ENCODE results near the gene SUPT20HL1. TPM values are rescaled to one million over a fixed set of nuclear protein-coding genes. Genes with fewer than 3 reads are reported as not detected.
"Not testable (repeated sequence)": the region's sequence is repeated elsewhere in the genome, so short reads cannot be mapped to it uniquely, and the experiment has no call there.

The SUPT20HL1 gene
- polyA plus RNA-seq: 0.10 TPM
- long read RNA-seq, donor 1: 0 reads
- long read RNA-seq, donor 2: 0 reads
- long read RNA-seq, donor 3: 0 reads
- long read RNA-seq, donor 4: 0 reads
- long read RNA-seq, donor 5: 0 reads
- long read RNA-seq, donor 6: 0 reads
- long read RNA-seq, donor 7: 0 reads
- long read RNA-seq, donor 8: 0 reads
- long read RNA-seq, donor 9: 0 reads
- long read RNA-seq, donor 10: 0 reads
- long read RNA-seq, donor 11: 0 reads

- H3K4me3 ChIP-seq (ENCODE audit: low read length): no peak within 1 kb of the TSS
- H3K4me1 ChIP-seq (ENCODE audit: control insufficient read depth, insufficient read depth, low read length): no peaks in the 10 kb centered on the region
- no peaks in the 10 kb centered on the region for H3K27me3 ChIP-seq (ENCODE audit: control insufficient read depth, insufficient read depth, low read length)
- WGBS (ENCODE audit: insufficient coverage, low lambda C conversion rate): no CpG with 5 or more reads among the region's 3 CpGs
- H3K36me3 ChIP-seq (ENCODE audit: control insufficient read depth, insufficient read depth, low read length): no peaks in the 10 kb centered on the region
- DNase-seq: no peak
- no peak within 1 kb of the TSS for H3K27ac ChIP-seq (ENCODE audit: low read length)
- H3K9me3 ChIP-seq (ENCODE audit: control insufficient read depth, low read depth, low read length): no peaks in the 10 kb centered on the region
Observed at GRCh38 chrX:24360272-24360671, at the start of gene SUPT20HL1. SUPT20HL1 (plus strand) TSS chrX:24360639; CDS start chrX:24362761, 2,122 bp downstream.

GRCh38 chrX:24310916-24311315 is 49.5 kb upstream of the SUPT20HL1 start:
- H3K27ac ChIP-seq (ENCODE audit: low read length); H3K27me3 ChIP-seq (ENCODE audit: control insufficient read depth, insufficient read depth, low read length); H3K9me3 ChIP-seq (ENCODE audit: control insufficient read depth, low read depth, low read length); H3K4me1 ChIP-seq (ENCODE audit: control insufficient read depth, insufficient read depth, low read length); H3K4me3 ChIP-seq (ENCODE audit: low read length); DNase-seq; H3K36me3 ChIP-seq (ENCODE audit: control insufficient read depth, insufficient read depth, low read length): not testable (repeated sequence)
- no CpG with 5 or more reads among the region's 3 CpGs for WGBS (ENCODE audit: insufficient coverage, low lambda C conversion rate)

GRCh38 chrX:24311507-24312248 is 48.8 kb upstream of the SUPT20HL1 start:
- not testable (repeated sequence) for H3K4me3 ChIP-seq (ENCODE audit: low read length); H3K27ac ChIP-seq (ENCODE audit: low read length); H3K27me3 ChIP-seq (ENCODE audit: control insufficient read depth, insufficient read depth, low read length); H3K4me1 ChIP-seq (ENCODE audit: control insufficient read depth, insufficient read depth, low read length); H3K9me3 ChIP-seq (ENCODE audit: control insufficient read depth, low read depth, low read length); DNase-seq; H3K36me3 ChIP-seq (ENCODE audit: control insufficient read depth, insufficient read depth, low read length)
- no CpG with 5 or more reads among the region's 22 CpGs for WGBS (ENCODE audit: insufficient coverage, low lambda C conversion rate)

GRCh38 chrX:24312249-24312607 is 48.2 kb upstream of the SUPT20HL1 start:
- H3K27ac ChIP-seq (ENCODE audit: low read length); H3K4me1 ChIP-seq (ENCODE audit: control insufficient read depth, insufficient read depth, low read length); H3K36me3 ChIP-seq (ENCODE audit: control insufficient read depth, insufficient read depth, low read length); DNase-seq; H3K4me3 ChIP-seq (ENCODE audit: low read length); H3K9me3 ChIP-seq (ENCODE audit: control insufficient read depth, low read depth, low read length); H3K27me3 ChIP-seq (ENCODE audit: control insufficient read depth, insufficient read depth, low read length): not testable (repeated sequence)
- WGBS (ENCODE audit: insufficient coverage, low lambda C conversion rate): no CpG with 5 or more reads among the region's 6 CpGs

- Histone ChIP-seq H3K9me3 (ENCODE audit: control insufficient read depth, low read depth, low read length) (peaks cover 2% of the 10 kb centered on the region), H3K27me3 (ENCODE audit: control insufficient read depth, insufficient read depth, low read length) (no peaks in the 10 kb centered on the region), H3K4me3 (ENCODE audit: low read length) (no peak within 1 kb of the TSS), H3K4me1 (ENCODE audit: control insufficient read depth, insufficient read depth, low read length) (no peaks in the 10 kb centered on the region), H3K27ac (ENCODE audit: low read length) (no peak within 1 kb of the TSS), H3K36me3 (ENCODE audit: control insufficient read depth, insufficient read depth, low read length) (no peaks in the 10 kb centered on the region)
- DNase-seq: no peak
- no CpG with 5 or more reads among the region's 39 CpGs for whole genome bisulfite sequencing (ENCODE audit: insufficient coverage, low lambda C conversion rate)
Observed at GRCh38 chrX:24314019-24314635, 46.3 kb upstream of the SUPT20HL1 start, which contains the start of gene SUPT20HL2. SUPT20HL2 (minus strand) TSS chrX:24314069; CDS start chrX:24313315, 754 bp downstream.

GRCh38 chrX:24316111-24316510 is 44.3 kb upstream of the SUPT20HL1 start:
- Histone ChIP-seq H3K27ac (ENCODE audit: low read length) (no peak overlapping the region), H3K4me3 (ENCODE audit: low read length) (no peak overlapping the region), H3K36me3 (ENCODE audit: control insufficient read depth, insufficient read depth, low read length) (no peaks in the 10 kb centered on the region), H3K9me3 (ENCODE audit: control insufficient read depth, low read depth, low read length) (peaks cover 2% of the 10 kb centered on the region), H3K27me3 (ENCODE audit: control insufficient read depth, insufficient read depth, low read length) (no peaks in the 10 kb centered on the region), H3K4me1 (ENCODE audit: control insufficient read depth, insufficient read depth, low read length) (no peaks in the 10 kb centered on the region)
- no CpG with 5 or more reads among the region's 1 CpG for WGBS (ENCODE audit: insufficient coverage, low lambda C conversion rate)
- DNase-seq: no peak

- Histone ChIP-seq H3K36me3 (ENCODE audit: control insufficient read depth, insufficient read depth, low read length) (no peaks in the 10 kb centered on the region), H3K27me3 (ENCODE audit: control insufficient read depth, insufficient read depth, low read length) (no peaks in the 10 kb centered on the region), H3K9me3 (ENCODE audit: control insufficient read depth, low read depth, low read length) (peaks cover 2% of the 10 kb centered on the region), H3K4me3 (ENCODE audit: low read length) (no peak overlapping the region), H3K4me1 (ENCODE audit: control insufficient read depth, insufficient read depth, low read length) (no peaks in the 10 kb centered on the region), H3K27ac (ENCODE audit: low read length) (no peak overlapping the region)
- 60% methylated on average over 1 of the region's 1 CpG for WGBS (ENCODE audit: insufficient coverage, low lambda C conversion rate)
- no peak for DNase-seq
Observed at GRCh38 chrX:24317567-24317966, 42.9 kb upstream of the SUPT20HL1 start.

GRCh38 chrX:24321741-24322395 is 38.6 kb upstream of the SUPT20HL1 start:
- Histone ChIP-seq H3K4me1 (ENCODE audit: control insufficient read depth, insufficient read depth, low read length) (no peaks in the 10 kb centered on the region), H3K4me3 (ENCODE audit: low read length) (no peak overlapping the region), H3K36me3 (ENCODE audit: control insufficient read depth, insufficient read depth, low read length) (no peaks in the 10 kb centered on the region), H3K27me3 (ENCODE audit: control insufficient read depth, insufficient read depth, low read length) (no peaks in the 10 kb centered on the region), H3K27ac (ENCODE audit: low read length) (no peak overlapping the region), H3K9me3 (ENCODE audit: control insufficient read depth, low read depth, low read length) (no peaks in the 10 kb centered on the region)
- DNase-seq: no peak
- WGBS (ENCODE audit: insufficient coverage, low lambda C conversion rate): no CpG with 5 or more reads among the region's 4 CpGs

- WGBS (ENCODE audit: insufficient coverage, low lambda C conversion rate): no CpG with 5 or more reads among the region's 1 CpG
- DNase-seq: no peak
- no peaks in the 10 kb centered on the region for H3K36me3 ChIP-seq (ENCODE audit: control insufficient read depth, insufficient read depth, low read length)
- H3K27ac ChIP-seq (ENCODE audit: low read length): no peak overlapping the region
- no peak overlapping the region for H3K4me3 ChIP-seq (ENCODE audit: low read length)
- no peaks in the 10 kb centered on the region for H3K4me1 ChIP-seq (ENCODE audit: control insufficient read depth, insufficient read depth, low read length)
- H3K27me3 ChIP-seq (ENCODE audit: control insufficient read depth, insufficient read depth, low read length): no peaks in the 10 kb centered on the region
- no peaks in the 10 kb centered on the region for H3K9me3 ChIP-seq (ENCODE audit: control insufficient read depth, low read depth, low read length)
Observed at GRCh38 chrX:24325231-24325630, 35.2 kb upstream of the SUPT20HL1 start.

- no peaks in the 10 kb centered on the region for H3K36me3 ChIP-seq (ENCODE audit: control insufficient read depth, insufficient read depth, low read length)
- no CpG with 5 or more reads among the region's 4 CpGs for WGBS (ENCODE audit: insufficient coverage, low lambda C conversion rate)
- no peaks in the 10 kb centered on the region for H3K9me3 ChIP-seq (ENCODE audit: control insufficient read depth, low read depth, low read length)
- H3K4me3 ChIP-seq (ENCODE audit: low read length): no peak overlapping the region
- H3K27me3 ChIP-seq (ENCODE audit: control insufficient read depth, insufficient read depth, low read length): no peaks in the 10 kb centered on the region
- no peak overlapping the region for H3K27ac ChIP-seq (ENCODE audit: low read length)
- no peak for DNase-seq
- H3K4me1 ChIP-seq (ENCODE audit: control insufficient read depth, insufficient read depth, low read length): no peaks in the 10 kb centered on the region
Observed at GRCh38 chrX:24332878-24333277, 27.6 kb upstream of the SUPT20HL1 start.

Data from large intestine (tissue), 12 donors.